ENCODE data around the gene PRKCH. TPM values are rescaled to one million over a fixed set of nuclear protein-coding genes. Genes with fewer than 3 reads are reported as not detected.

PRKCH gene
- total RNA-seq, 4 donors from 2014 or later: 17.9 to 28.7 (median 25.0) TPM

- TF ChIP-seq POLR2AphosphoS5 (IDR thresholded peaks at IDR 0.05) (no peak), POLR2A (IDR thresholded peaks at IDR 0.05) (no peak), EP300 (IDR thresholded peaks at IDR 0.05) (no peak)
- TF ChIP-seq, protein P1, sequence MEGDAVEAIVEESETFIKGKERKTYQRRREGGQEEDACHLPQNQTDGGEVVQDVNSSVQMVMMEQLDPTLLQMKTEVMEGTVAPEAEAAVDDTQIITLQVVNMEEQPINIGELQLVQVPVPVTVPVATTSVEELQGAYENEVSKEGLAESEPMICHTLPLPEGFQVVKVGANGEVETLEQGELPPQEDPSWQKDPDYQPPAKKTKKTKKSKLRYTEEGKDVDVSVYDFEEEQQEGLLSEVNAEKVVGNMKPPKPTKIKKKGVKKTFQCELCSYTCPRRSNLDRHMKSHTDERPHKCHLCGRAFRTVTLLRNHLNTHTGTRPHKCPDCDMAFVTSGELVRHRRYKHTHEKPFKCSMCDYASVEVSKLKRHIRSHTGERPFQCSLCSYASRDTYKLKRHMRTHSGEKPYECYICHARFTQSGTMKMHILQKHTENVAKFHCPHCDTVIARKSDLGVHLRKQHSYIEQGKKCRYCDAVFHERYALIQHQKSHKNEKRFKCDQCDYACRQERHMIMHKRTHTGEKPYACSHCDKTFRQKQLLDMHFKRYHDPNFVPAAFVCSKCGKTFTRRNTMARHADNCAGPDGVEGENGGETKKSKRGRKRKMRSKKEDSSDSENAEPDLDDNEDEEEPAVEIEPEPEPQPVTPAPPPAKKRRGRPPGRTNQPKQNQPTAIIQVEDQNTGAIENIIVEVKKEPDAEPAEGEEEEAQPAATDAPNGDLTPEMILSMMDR (IDR thresholded peaks at IDR 0.05): peak in 2 of 4 experiments; percentile 12 to 27
- Histone ChIP-seq H3K4me1 (peaks cover 1 to 60% (median 37%) of the 10 kb centered on the region in 3 donors), H3K36me3 (no peaks in the 10 kb centered on the region), H3K27me3 (no peaks in the 10 kb centered on the region), H3K27ac (peak overlapping the region in 3 of 4 donors; percentile 38 to 63 (median 59)), H3K4me3 (peak overlapping the region; percentile 24 to 44), H3K9me3 (no peaks in the 10 kb centered on the region)
- 15 to 25% methylated on average over 2 to 8 of the region's 34 CpGs for WGBS, 2 donors (ENCODE audit: low coverage in 1 of 2)
- ATAC-seq: no peak
These were observed 247.2 kb downstream of the PRKCH start for GRCh38 chr14:61568572-61569011.

DNA sequence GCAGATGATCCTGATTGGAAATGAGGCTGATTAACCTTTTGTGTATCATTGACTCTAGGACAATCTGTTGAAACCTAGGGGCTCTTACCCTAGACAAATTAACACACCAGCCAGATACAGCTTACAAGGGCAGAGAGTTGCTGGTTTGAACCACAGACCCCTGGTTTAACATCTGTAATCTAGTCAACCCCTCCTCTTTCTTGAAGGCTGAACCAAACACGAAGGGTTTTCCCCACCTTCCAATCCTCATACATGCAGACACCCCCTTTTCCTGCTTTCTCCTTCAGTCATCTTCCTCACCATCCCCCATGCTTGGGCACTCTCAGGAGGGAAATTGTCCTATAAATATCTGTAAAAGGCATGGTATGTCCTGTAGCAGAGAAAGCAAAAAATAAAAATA, 247.9 kb downstream of the PRKCH start:
- Histone ChIP-seq H3K9me3 (no peaks in the 10 kb centered on the region), H3K4me1 (peaks cover 5 to 67% (median 40%) of the 10 kb centered on the region in 3 donors), H3K4me3 (no peak overlapping the region), H3K27me3 (no peaks in the 10 kb centered on the region), H3K36me3 (no peaks in the 10 kb centered on the region), H3K27ac (peak overlapping the region in 3 of 4 donors; percentile 38 to 63 (median 59))
- no peak for ATAC-seq
- WGBS, 2 donors (ENCODE audit: low coverage in 1 of 2): 78 to 100% methylated on average over 1 of the region's 1 CpG
- TF ChIP-seq POLR2AphosphoS5 (IDR thresholded peaks at IDR 0.05): no peak
- no peak for TF ChIP-seq EP300 (IDR thresholded peaks at IDR 0.05)
- TF ChIP-seq, protein P1 (IDR thresholded peaks at IDR 0.05): no peak
- TF ChIP-seq POLR2A (IDR thresholded peaks at IDR 0.05): no peak

GRCh38 chr14:61569812-61570548, 248.6 kb downstream of the PRKCH start:
- Histone ChIP-seq H3K4me3 (no peak overlapping the region), H3K36me3 (no peaks in the 10 kb centered on the region), H3K4me1 (peaks cover 5 to 69% (median 40%) of the 10 kb centered on the region in 3 donors), H3K9me3 (no peaks in the 10 kb centered on the region), H3K27me3 (no peaks in the 10 kb centered on the region), H3K27ac (peak overlapping the region in 3 of 4 donors; percentile 38 to 63 (median 59))
- TF ChIP-seq POLR2AphosphoS5 (IDR thresholded peaks at IDR 0.05): peak; percentile 14
- TF ChIP-seq, protein P1 (IDR thresholded peaks at IDR 0.05): no peak
- no peak for TF ChIP-seq POLR2A (IDR thresholded peaks at IDR 0.05)
- no peak for TF ChIP-seq EP300 (IDR thresholded peaks at IDR 0.05)
- ATAC-seq: peak; percentile 44
- WGBS, 2 donors (ENCODE audit: low coverage in 1 of 2): 83 to 84% methylated on average over 3 to 8 of the region's 9 CpGs

DNA sequence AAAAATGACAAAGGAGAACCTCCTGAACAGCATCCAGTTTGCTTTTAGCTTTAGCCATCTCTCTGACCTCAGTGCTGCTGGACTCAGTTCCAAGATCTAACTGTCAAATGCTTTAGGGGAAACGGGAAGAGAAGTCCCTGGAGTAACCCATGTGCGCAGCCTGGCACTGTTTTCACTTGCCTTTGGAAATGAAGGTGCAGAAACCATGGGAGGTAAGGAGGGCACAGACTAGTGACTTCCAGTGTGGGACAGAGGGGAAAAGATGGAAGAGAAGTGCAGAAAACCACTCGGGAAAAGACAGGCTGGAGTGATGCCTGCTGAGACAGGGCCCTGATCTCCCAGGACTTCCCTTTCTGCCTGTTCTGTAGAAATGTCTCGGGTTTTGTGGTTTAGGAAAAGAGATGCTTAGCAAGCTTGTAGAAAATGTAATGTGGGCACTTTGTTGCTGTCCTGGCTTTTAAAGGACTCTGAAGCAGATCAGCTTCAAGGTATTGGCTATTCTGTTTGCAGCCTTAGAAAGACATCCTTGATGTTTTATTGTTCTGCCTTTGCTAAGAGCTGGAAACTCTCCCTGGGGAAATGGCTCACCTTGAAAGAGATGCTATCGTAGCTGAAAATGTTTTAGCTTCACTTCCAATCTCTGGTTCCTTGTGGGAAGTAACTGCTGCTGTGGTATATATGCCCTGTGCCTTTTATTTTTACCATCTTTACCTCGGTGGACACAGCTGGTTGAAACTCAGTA, 249.3 kb downstream of the PRKCH start:
- H3K4me3 ChIP-seq: no peak overlapping the region
- H3K27ac ChIP-seq: peak overlapping the region in 3 of 4 donors; percentile 27 to 63 (median 59)
- H3K9me3 ChIP-seq: no peaks in the 10 kb centered on the region
- no peak for ATAC-seq
- no peaks in the 10 kb centered on the region for H3K27me3 ChIP-seq
- 44 to 57% methylated on average over 6 of the region's 6 CpGs for WGBS, 2 donors (ENCODE audit: low coverage in 1 of 2)
- H3K36me3 ChIP-seq: no peaks in the 10 kb centered on the region
- peaks cover 5 to 69% (median 40%) of the 10 kb centered on the region in 3 donors for H3K4me1 ChIP-seq
- TF ChIP-seq, protein P1 (IDR thresholded peaks at IDR 0.05): no peak
- TF ChIP-seq EP300 (IDR thresholded peaks at IDR 0.05) (no peak), POLR2AphosphoS5 (IDR thresholded peaks at IDR 0.05) (no peak), POLR2A (IDR thresholded peaks at IDR 0.05) (no peak)
